Vagina (tissue), 2 donors: Measurements from ENCODE around the gene CYTH2.

Source experiments
- POLR2A ChIP-seq, 2 donors: fragments of 450-650 bp; IDR thresholded peaks; one replicate each; pipeline ENCODE4 v1.6.1; 2017; ENCODE audit warnings: antibody characterized with exemption in 2 of 2, mild to moderate bottlenecking in 2 of 2, moderate library complexity in 2 of 2
- POLR2AphosphoS5 ChIP-seq, 2 donors: sonication (generic); formaldehyde crosslinking; IDR thresholded peaks; one replicate each; pipeline ENCODE4 v1.9.0; 2017; ENCODE audit warnings: antibody characterized with exemption in 2 of 2, mild to moderate bottlenecking in 2 of 2, low read depth in 1 of 2; ENCODE audit not compliant: insufficient read depth in 1 of 2
- TF ChIP-seq, protein P1 (sequence below), 3 experiments: fragments of 450-650 bp in 2 of 3; fragments of 200-600 bp in 1 of 3; sonication (generic) in 1 of 3; IDR thresholded peaks; one replicate each; pipeline ENCODE4 v1.5.1; 2017 to 2019; ENCODE audit warnings: antibody characterized with exemption in 3 of 3, mild to moderate bottlenecking in 2 of 3, moderate library complexity in 2 of 3

DNA sequence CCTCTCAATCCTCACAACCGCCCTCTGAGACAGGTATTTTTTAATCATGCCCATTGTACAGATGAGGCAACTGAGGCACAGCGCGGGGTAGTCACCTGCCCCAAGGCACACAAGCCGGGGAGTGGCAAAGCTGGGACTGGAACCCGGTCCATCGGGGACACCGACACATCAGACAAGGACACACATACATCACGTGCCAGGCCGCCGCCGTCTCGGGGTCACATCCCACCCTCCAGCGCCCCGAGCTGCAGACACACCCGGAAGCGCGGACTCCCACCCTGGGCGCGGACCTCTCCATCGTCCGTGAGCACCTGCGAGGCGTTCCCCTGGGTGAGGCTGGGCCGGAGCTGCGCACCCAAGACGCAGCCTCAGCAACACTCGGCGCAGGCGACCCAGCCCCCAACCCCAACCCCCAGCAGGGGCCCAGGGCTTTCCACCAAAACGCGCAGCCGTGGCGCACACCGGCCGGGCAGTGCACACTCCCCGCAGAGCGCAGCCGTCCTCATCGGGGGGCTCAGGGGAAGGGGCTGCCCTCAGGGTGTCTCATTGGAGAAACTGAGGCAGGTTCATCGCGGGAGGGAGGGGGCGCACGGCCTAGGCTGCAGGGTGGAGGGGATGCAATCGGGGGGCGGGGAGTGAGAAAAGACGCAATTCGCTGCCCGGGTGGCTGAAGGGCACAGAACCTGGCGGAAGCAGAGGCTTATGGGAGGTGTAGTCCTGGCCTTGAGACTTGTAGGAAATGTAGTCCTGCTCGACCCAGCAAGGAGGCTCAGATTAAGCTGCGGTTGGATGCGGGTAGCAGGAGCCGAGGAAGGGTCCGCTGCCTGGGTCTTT lies 44.3 kb downstream of the CYTH2 start:
- TF ChIP-seq POLR2A (IDR thresholded peaks at IDR 0.05) = no peak
- TF ChIP-seq, protein P1, sequence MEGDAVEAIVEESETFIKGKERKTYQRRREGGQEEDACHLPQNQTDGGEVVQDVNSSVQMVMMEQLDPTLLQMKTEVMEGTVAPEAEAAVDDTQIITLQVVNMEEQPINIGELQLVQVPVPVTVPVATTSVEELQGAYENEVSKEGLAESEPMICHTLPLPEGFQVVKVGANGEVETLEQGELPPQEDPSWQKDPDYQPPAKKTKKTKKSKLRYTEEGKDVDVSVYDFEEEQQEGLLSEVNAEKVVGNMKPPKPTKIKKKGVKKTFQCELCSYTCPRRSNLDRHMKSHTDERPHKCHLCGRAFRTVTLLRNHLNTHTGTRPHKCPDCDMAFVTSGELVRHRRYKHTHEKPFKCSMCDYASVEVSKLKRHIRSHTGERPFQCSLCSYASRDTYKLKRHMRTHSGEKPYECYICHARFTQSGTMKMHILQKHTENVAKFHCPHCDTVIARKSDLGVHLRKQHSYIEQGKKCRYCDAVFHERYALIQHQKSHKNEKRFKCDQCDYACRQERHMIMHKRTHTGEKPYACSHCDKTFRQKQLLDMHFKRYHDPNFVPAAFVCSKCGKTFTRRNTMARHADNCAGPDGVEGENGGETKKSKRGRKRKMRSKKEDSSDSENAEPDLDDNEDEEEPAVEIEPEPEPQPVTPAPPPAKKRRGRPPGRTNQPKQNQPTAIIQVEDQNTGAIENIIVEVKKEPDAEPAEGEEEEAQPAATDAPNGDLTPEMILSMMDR (IDR thresholded peaks at IDR 0.05) = no peak
- TF ChIP-seq POLR2AphosphoS5 (IDR thresholded peaks at IDR 0.05; ENCODE audit: insufficient read depth in 1 of 2, low read depth in 1 of 2) = peak in 1 of 2 donors; percentile 16
